Loucy (cell line): ENCODE results near the gene PANK3.

Source experiments
- EZH2phosphoT487 ChIP-seq: fragments of 200-600 bp; IDR thresholded peaks from 2 replicates; pipeline ENCODE4 v1.6.1; 2018; ENCODE audit warnings: antibody characterized with exemption, mild to moderate bottlenecking, moderate library complexity, borderline replicate concordance
- TF ChIP-seq, protein P1 (sequence below): fragments of 200-600 bp; sonication (generic); conservative IDR thresholded peaks from 2 replicates; pipeline ENCODE4 v1.5.1; 2014; ENCODE audit warnings: mild to moderate bottlenecking, antibody characterized with exemption, low read length

- TF ChIP-seq, protein P1, sequence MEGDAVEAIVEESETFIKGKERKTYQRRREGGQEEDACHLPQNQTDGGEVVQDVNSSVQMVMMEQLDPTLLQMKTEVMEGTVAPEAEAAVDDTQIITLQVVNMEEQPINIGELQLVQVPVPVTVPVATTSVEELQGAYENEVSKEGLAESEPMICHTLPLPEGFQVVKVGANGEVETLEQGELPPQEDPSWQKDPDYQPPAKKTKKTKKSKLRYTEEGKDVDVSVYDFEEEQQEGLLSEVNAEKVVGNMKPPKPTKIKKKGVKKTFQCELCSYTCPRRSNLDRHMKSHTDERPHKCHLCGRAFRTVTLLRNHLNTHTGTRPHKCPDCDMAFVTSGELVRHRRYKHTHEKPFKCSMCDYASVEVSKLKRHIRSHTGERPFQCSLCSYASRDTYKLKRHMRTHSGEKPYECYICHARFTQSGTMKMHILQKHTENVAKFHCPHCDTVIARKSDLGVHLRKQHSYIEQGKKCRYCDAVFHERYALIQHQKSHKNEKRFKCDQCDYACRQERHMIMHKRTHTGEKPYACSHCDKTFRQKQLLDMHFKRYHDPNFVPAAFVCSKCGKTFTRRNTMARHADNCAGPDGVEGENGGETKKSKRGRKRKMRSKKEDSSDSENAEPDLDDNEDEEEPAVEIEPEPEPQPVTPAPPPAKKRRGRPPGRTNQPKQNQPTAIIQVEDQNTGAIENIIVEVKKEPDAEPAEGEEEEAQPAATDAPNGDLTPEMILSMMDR = no peak
- no peak for TF ChIP-seq EZH2phosphoT487
These were observed 1.2 kb downstream of the PANK3 start for GRCh38 chr5:168578006-168578405.
